Suprapubic skin (tissue), 3 donors: Measurements from ENCODE around the gene EMC7.

Experiments used
- EP300 ChIP-seq: sonication (generic); formaldehyde crosslinking; IDR thresholded peaks from one replicate; pipeline ENCODE4 v1.6.1; 2017; ENCODE audit warnings: antibody characterized with exemption
- TF ChIP-seq, protein P1 (sequence below), 2 donors: fragments of 200-600 bp in 1 of 2; fragments of 450-650 bp in 1 of 2; sonication (generic) in 1 of 2; IDR thresholded peaks; one replicate each; pipeline ENCODE4 v1.5.1; 2016 to 2019; ENCODE audit warnings: antibody characterized with exemption in 2 of 2, mild to moderate bottlenecking in 1 of 2, moderate library complexity in 1 of 2

DNA sequence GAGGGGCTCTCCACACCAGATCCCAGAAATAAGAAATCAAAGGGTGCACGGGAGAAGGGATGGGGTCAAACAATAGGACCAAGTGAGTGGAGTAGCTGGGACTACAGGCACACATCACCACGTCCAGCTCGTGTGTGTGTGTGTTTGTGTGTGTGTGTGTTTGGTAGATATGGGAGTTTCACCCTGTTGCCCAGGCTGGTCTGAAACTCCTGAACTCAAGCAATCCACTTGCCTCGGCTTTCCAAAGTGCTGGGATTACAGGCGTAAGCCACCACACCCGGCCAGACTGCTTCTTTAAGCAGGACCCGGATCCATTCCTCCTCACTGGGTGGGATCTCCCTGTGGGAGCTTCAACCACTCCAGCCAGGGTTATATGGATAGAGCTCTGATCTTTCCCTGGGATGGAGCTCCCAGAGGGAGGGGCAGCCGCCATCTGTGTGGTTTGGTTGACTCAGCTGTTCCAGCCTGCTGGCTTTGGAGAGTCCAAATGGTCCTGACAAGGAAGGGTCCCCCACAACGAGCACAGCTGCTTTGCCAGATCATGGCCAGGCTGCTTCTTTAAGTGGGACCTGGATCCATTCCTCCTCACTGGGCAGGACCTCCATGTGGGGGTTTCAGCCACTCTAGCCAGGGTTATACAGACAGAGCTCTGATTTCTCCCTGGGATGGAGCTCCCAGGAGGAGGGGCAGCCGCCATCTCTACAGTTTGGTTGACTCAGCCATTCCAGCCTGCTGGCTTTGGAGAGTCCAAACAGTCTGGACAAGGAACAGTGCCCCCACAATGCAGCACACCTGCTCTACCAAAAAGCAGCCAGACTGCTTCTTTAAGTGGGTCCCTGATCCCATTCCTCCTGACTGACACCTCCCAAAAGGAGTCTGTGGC is 53.5 kb downstream of the EMC7 start:
- TF ChIP-seq, protein P1, sequence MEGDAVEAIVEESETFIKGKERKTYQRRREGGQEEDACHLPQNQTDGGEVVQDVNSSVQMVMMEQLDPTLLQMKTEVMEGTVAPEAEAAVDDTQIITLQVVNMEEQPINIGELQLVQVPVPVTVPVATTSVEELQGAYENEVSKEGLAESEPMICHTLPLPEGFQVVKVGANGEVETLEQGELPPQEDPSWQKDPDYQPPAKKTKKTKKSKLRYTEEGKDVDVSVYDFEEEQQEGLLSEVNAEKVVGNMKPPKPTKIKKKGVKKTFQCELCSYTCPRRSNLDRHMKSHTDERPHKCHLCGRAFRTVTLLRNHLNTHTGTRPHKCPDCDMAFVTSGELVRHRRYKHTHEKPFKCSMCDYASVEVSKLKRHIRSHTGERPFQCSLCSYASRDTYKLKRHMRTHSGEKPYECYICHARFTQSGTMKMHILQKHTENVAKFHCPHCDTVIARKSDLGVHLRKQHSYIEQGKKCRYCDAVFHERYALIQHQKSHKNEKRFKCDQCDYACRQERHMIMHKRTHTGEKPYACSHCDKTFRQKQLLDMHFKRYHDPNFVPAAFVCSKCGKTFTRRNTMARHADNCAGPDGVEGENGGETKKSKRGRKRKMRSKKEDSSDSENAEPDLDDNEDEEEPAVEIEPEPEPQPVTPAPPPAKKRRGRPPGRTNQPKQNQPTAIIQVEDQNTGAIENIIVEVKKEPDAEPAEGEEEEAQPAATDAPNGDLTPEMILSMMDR (IDR thresholded peaks at IDR 0.05), result no peak
- TF ChIP-seq EP300, result no peak
